Mucosa of descending colon (tissue), 3 donors: ENCODE measurements around the gene LTC4S. TPM values are rescaled to one million over a fixed set of nuclear protein-coding genes. Genes with fewer than 3 reads are reported as not detected.

ENCODE experiments used
- ATAC-seq: fragments of 200-7000 bp; cut with Tn5 transposase; one replicate; pipeline ENCODE4 v1.9.1; 2020; ENCODE audit warnings: mild to moderate bottlenecking, moderate library complexity
- DNase-seq, 3 donors: peaks; one replicate each; pipeline ENCODE4 v3.0.0-alpha.2; 2020
- H3K36me3 ChIP-seq: fragments of 200-600 bp; one replicate; pipeline ENCODE4 v1.8.0; 2021; ENCODE audit warnings: low read depth, mild to moderate bottlenecking
- H3K4me1 ChIP-seq: fragments of 200-600 bp; one replicate; pipeline ENCODE4 v1.8.0; 2021; ENCODE audit warnings: low read depth, mild to moderate bottlenecking
- H3K4me3 ChIP-seq: fragments of 200-600 bp; one replicate; pipeline ENCODE4 v1.8.0; 2021; ENCODE audit warnings: mild to moderate bottlenecking
- H3K9me3 ChIP-seq: fragments of 200-600 bp; one replicate; pipeline ENCODE4 v1.8.0; 2021; ENCODE audit warnings: mild to moderate bottlenecking
- intact Hi-C, 2 donors: fragments of 100-400 bp; cut with DNase I in 1 of 2; cut with micrococcal nuclease in 1 of 2; formaldehyde crosslinking; loops; one replicate each; pipeline versions ENCODE4 v1.11.0 to v1.11.1; 2022; cut with DNase I, micrococcal nuclease
- total RNA-seq, 3 donors: library from RNA; stranded (reverse); fragmentation: NEBNext Ultra II Directional in 2 of 3; extraction: Animal tissue kit (Norgen Biotek cat#: 25700) in 2 of 3; gene quantifications; one replicate each; pipeline versions ENCODE4 v1.2.1 to v1.2.4, GENCODE V29; 2021 to 2023
- TF ChIP-seq, protein P1 (sequence below): fragments of 200-600 bp; IDR thresholded peaks from one replicate; pipeline ENCODE4 v1.8.0; 2022; ENCODE audit warnings: antibody characterized with exemption, mild to moderate bottlenecking
- donor health status: DM: no; HTN: no; CAD: no; lungs with moderate emphysema.
- donor health status: DM: no; HTN: no; CAD: no.
- donor health status: DM: no; HTN: yes; CAD: no.

The LTC4S gene
- total RNA-seq, 3 donors from 2014 or later, result 3.0 to 10.4 (median 7.0) TPM

DNA sequence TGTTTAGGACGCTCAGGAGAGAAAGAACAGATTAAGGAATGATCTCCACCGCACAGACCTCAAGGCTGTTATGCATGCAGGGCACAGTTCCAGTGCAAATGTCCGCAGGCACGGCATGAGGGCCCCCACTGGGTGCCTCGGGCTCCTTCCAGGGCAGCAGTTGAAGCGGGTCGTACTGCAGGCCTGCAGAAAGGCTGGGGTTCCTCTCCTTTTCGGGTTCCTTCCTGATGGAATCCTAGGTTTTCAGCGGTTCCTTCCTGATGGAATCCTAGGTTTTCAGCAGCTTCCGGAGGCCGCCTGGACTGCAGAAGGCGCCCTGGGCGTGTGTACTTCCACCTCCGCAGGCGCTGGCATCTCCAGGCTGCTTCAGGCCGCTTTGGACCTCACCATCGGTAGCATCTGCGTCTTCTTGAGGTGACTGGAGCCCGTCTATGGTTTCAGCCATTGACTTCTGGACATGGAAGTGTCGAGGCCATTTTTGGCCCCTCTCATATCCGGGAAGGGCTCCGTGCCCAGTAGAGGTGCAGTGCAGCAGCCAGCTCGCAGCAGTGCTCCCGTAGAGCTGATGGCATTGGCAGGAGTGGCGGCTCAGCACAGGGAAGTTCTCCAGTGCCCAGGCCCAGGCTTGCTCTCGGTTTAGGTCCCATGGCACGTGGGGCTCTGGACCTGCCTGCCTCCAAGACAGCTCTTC is 18.5 kb downstream of the LTC4S start:
- TF ChIP-seq, protein P1, sequence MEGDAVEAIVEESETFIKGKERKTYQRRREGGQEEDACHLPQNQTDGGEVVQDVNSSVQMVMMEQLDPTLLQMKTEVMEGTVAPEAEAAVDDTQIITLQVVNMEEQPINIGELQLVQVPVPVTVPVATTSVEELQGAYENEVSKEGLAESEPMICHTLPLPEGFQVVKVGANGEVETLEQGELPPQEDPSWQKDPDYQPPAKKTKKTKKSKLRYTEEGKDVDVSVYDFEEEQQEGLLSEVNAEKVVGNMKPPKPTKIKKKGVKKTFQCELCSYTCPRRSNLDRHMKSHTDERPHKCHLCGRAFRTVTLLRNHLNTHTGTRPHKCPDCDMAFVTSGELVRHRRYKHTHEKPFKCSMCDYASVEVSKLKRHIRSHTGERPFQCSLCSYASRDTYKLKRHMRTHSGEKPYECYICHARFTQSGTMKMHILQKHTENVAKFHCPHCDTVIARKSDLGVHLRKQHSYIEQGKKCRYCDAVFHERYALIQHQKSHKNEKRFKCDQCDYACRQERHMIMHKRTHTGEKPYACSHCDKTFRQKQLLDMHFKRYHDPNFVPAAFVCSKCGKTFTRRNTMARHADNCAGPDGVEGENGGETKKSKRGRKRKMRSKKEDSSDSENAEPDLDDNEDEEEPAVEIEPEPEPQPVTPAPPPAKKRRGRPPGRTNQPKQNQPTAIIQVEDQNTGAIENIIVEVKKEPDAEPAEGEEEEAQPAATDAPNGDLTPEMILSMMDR, result no peak
- H3K36me3 ChIP-seq, result no peaks in the 10 kb centered on the region
- peaks cover 16% of the 10 kb centered on the region for H3K4me1 ChIP-seq
- H3K9me3 ChIP-seq, result no peaks in the 10 kb centered on the region
- H3K4me3 ChIP-seq, result no peak overlapping the region
- no peak for ATAC-seq
- intact Hi-C loops, result no loop called here
- no peak for DNase-seq

DNA sequence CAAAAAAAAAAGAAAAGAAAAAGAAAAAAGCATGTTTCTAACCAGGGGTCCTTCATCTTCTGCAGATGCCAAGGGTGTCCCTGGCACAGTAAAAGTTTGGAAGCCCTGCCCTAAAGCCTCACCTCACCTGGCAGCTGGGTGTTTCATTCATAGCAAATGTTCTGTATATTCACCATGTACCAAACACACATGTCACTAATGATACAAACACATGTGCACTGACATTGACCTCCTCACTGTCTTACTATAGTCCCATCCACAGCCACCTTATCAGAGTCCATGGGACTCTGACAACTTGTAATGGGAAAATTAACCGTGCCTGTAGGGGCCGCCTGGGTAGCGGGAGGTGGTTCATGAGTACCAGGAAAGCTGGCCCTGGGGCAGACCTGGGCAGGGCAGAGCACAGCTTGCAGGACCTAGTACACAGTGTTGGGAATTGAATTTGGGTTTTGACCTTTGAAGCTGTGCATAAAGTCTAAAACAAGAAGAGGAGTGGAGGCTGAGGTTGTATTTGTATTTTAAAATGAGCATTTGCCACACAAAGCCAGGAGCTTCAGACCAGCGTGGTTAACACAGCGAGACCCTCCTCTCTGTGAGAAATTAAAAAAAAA is 19.3 kb downstream of the LTC4S start:
- Histone ChIP-seq H3K4me1 (peaks cover 18% of the 10 kb centered on the region), H3K4me3 (no peak overlapping the region), H3K36me3 (no peaks in the 10 kb centered on the region), H3K9me3 (no peaks in the 10 kb centered on the region)
- TF ChIP-seq, protein P1, result no peak
- intact Hi-C loops, result no loop called here
- DNase-seq (peak in 1 of 3 donors; percentile 6), ATAC-seq (no peak)

DNA sequence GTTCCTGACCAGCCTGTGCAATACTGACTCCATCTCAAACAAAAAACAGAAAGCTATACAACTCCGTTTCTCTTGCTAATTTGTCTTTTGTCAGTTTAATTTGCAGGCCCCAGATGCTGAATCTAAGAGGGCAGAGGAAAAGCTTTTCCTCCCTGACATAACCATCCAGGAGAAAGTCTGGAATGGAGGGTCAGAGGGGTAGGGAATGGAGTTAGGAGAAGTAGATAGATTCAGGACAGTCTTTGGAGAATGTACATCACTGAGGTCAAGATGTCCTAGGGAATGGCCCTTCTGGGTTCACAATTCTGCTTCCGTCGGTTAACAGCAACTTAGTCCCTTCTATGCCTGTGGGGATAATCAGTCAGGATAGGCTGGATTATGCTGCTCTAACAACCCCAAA is 20.3 kb downstream of the LTC4S start:
- ATAC-seq (no peak), DNase-seq (no peak)
- peaks cover 19% of the 10 kb centered on the region for H3K4me1 ChIP-seq
- H3K4me3 ChIP-seq, result no peak overlapping the region
- no peaks in the 10 kb centered on the region for H3K36me3 ChIP-seq
- intact Hi-C loops, result no loop called here
- TF ChIP-seq, protein P1, result no peak
- no peaks in the 10 kb centered on the region for H3K9me3 ChIP-seq

DNA sequence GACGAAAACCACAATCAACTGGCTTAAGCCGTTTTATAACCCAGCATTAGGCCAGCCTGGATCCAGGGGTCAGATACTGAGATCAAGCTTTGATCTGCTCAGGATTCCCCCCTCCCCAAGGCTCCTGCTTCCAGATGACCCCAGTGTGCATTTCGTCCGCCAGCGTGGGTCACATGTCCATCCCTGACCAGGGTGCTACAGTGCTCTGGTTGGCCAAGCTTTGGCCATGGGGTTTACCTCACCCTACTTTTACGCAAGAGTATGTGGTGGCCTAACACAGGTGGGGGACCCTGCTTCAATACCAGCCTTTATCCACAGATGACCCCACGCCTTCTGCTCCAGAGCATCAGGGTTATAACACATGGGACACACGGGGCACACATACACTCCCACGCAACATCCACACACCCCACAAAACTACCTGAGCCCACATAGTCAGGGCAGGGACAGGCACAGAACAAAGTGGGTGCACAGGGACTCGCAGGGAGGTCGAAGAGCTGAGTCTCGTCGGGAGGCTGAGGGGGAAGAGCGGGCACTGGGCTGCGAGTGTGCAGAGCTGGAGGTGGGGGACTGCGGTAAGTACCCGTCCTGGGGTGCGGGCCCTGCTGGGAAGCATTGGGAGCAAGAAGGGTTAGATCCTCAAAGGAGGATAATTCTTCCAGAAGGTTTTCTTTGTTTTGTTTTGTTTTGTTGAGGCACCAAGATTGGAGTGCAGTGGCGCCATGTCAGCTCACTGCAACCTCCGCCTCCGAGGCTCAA is 21.9 kb downstream of the LTC4S start:
- DNase-seq (peak; percentile 4 to 47 (median 29)), ATAC-seq (no peak)
- Histone ChIP-seq H3K9me3 (no peaks in the 10 kb centered on the region), H3K4me1 (peaks cover 33% of the 10 kb centered on the region), H3K4me3 (no peak overlapping the region), H3K36me3 (no peaks in the 10 kb centered on the region)
- intact Hi-C loops, result no loop called here
- TF ChIP-seq, protein P1, result no peak

DNA sequence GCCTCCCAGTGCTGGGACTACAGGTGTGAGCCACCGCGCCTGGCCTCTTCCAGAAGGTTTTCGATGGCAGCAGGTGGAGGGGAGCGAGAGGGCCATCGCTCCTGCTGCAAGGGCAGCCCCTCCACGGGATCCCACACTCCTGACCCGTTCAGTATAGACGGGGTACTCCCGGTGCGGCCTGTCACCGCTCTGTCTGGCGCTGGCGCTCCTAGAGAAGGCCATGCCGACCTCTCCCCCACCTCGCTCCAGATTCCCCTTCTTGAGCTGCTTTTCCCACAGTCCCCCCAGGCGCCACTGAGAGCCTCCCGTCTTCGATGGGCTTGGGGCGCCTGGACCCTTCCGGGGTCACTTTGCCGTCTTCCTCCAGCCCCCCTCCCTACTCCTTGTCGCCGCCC is 22.6 kb downstream of the LTC4S start:
- no peaks in the 10 kb centered on the region for H3K9me3 ChIP-seq
- ATAC-seq, result no peak
- no peaks in the 10 kb centered on the region for H3K36me3 ChIP-seq

More for the DNA sequence above, 22.6 kb downstream of the LTC4S start:
- Histone ChIP-seq H3K4me3 (no peak overlapping the region), H3K4me1 (peaks cover 33% of the 10 kb centered on the region)
- intact Hi-C loops, result no loop called here
- DNase-seq, result peak; percentile 21 to 60 (median 44)
- TF ChIP-seq, protein P1, result no peak
